Left ventricle myocardium superior (tissue), 1 donor: ENCODE results near the gene SPOCK2. TPM values are rescaled to one million over a fixed set of nuclear protein-coding genes. Genes with fewer than 3 reads are reported as not detected.

Experiments
- total RNA-seq: library from RNA; stranded (reverse); fragmentation: NEBNext Ultra II Directional; extraction: Animal tissue kit (Norgen Biotek cat#: 25700); gene quantifications from one replicate; pipeline ENCODE4 v1.2.1, GENCODE V29; 2021
- donor health status: DM: no; HTN: yes; CAD: no; lungs with severe emphysema.

Gene SPOCK2
- total RNA-seq, 1 donor from 2014 or later, result 12.7 TPM

Other genes with a start within 250 kb of the SPOCK2 start
- gene PSAP, start 237.3 kb downstream of the SPOCK2 start, total RNA-seq, result 1,798 TPM
- 18.5 TPM for gene CHST3, start 124.2 kb downstream of the SPOCK2 start, total RNA-seq
- gene ANAPC16, start 127.5 kb upstream of the SPOCK2 start, total RNA-seq, result 260 TPM
- gene ASCC1, start 127.7 kb upstream of the SPOCK2 start, total RNA-seq, result 34.7 TPM
- gene DDIT4, start 185.4 kb upstream of the SPOCK2 start, total RNA-seq, result 64.2 TPM